Gastrocnemius medialis (tissue), 4 donors: Measurements from ENCODE around the gene PALD1.

ENCODE experiments used
- POLR2A ChIP-seq, 2 donors: fragments of 450-650 bp; IDR thresholded peaks; one replicate each; pipeline ENCODE4 v1.6.1; 2017; ENCODE audit warnings: antibody characterized with exemption in 2 of 2, mild to moderate bottlenecking in 2 of 2, moderate library complexity in 2 of 2
- TF ChIP-seq, protein P1 (sequence below), 5 experiments: fragments of 450-650 bp in 3 of 5; fragments of 200-600 bp in 2 of 5; sonication (generic) in 2 of 5; IDR thresholded peaks in 4 of 5; conservative IDR thresholded peaks in 1 of 5; 1 replicate in 4 of 5; 2 replicates in 1 of 5; pipeline ENCODE4 v1.5.1; 2016 to 2019; ENCODE audit warnings: antibody characterized with exemption in 5 of 5, mild to moderate bottlenecking in 3 of 5, moderate library complexity in 3 of 5

DNA sequence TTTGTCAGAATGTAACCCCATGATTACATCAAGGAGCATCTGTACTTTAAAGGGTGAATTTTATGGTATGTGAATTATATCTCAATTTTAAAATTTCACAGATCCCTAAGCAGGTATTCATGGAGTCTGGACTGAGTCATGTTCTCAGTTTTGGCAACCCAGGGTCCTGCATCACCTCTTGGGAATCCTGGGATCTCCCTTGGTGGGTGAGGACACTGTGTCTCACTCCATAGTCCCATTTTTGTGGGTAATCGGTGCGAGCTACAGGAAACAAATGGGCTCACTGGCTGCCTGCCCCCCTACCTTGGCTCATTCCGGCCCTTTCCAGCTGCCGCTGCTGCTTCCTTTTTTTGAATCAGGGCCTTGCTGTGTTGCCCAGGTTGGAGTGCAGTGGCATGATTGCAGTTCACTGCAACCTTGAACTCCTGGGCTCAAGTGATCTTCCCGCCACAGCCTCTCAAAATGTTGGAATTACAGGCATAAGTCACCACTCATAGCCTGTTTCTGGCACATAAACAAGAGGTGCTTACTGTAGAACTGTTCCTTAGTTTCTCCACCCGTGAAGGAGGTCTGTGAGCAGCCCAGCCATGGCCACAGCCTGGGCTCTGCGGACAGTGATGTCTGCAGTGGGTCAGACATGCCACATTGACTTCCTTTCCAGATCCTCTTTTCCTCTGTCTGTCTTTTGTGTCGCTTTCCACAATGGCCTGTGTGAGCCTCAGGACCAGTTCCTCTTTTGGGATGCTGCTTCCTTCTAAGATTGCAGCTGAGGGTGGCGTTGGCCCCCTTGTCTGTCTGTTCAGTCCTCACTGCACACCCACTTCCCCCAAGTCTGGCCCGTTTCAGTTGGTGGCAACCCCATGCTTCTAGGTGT, 14.5 kb downstream of the PALD1 start:
- TF ChIP-seq, protein P1, sequence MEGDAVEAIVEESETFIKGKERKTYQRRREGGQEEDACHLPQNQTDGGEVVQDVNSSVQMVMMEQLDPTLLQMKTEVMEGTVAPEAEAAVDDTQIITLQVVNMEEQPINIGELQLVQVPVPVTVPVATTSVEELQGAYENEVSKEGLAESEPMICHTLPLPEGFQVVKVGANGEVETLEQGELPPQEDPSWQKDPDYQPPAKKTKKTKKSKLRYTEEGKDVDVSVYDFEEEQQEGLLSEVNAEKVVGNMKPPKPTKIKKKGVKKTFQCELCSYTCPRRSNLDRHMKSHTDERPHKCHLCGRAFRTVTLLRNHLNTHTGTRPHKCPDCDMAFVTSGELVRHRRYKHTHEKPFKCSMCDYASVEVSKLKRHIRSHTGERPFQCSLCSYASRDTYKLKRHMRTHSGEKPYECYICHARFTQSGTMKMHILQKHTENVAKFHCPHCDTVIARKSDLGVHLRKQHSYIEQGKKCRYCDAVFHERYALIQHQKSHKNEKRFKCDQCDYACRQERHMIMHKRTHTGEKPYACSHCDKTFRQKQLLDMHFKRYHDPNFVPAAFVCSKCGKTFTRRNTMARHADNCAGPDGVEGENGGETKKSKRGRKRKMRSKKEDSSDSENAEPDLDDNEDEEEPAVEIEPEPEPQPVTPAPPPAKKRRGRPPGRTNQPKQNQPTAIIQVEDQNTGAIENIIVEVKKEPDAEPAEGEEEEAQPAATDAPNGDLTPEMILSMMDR (IDR thresholded peaks at IDR 0.05 in 4 of 5, conservative IDR thresholded peaks at IDR 0.05 in 1 of 5): no peak
- no peak for TF ChIP-seq POLR2A (IDR thresholded peaks at IDR 0.05)
